DND-41 (cell line): ENCODE results near the gene FAS.

ENCODE experiments used
- EZH2 ChIP-seq: IDR thresholded peaks from 3 replicates; pipeline ENCODE4 v1.6.1; 2012; ENCODE audit warnings: borderline replicate concordance, low read depth, mild to moderate bottlenecking, moderate library complexity, low read length, inconsistent platforms; ENCODE audit not compliant: severe bottlenecking
- TF ChIP-seq, protein P1 (sequence below): IDR thresholded peaks from 2 replicates; pipeline ENCODE4 v1.5.1; 2012; ENCODE audit warnings: borderline replicate concordance, low read length, moderate library complexity, mild to moderate bottlenecking; ENCODE audit not compliant: poor library complexity, severe bottlenecking; ENCODE audit errors: extremely low read depth

- TF ChIP-seq, protein P1, sequence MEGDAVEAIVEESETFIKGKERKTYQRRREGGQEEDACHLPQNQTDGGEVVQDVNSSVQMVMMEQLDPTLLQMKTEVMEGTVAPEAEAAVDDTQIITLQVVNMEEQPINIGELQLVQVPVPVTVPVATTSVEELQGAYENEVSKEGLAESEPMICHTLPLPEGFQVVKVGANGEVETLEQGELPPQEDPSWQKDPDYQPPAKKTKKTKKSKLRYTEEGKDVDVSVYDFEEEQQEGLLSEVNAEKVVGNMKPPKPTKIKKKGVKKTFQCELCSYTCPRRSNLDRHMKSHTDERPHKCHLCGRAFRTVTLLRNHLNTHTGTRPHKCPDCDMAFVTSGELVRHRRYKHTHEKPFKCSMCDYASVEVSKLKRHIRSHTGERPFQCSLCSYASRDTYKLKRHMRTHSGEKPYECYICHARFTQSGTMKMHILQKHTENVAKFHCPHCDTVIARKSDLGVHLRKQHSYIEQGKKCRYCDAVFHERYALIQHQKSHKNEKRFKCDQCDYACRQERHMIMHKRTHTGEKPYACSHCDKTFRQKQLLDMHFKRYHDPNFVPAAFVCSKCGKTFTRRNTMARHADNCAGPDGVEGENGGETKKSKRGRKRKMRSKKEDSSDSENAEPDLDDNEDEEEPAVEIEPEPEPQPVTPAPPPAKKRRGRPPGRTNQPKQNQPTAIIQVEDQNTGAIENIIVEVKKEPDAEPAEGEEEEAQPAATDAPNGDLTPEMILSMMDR, result no peak
- no peak for TF ChIP-seq EZH2
These were observed 37.9 kb upstream of the FAS start, which contains the start of gene ACTA2 for GRCh38 chr10:88952647-88953111.
